Measurements from ENCODE around the gene S100A3. TPM values are rescaled to one million over a fixed set of nuclear protein-coding genes. Genes with fewer than 3 reads are reported as not detected.

The S100A3 gene
- total RNA-seq, 2 donors from 2014 or later = not detected

DNA sequence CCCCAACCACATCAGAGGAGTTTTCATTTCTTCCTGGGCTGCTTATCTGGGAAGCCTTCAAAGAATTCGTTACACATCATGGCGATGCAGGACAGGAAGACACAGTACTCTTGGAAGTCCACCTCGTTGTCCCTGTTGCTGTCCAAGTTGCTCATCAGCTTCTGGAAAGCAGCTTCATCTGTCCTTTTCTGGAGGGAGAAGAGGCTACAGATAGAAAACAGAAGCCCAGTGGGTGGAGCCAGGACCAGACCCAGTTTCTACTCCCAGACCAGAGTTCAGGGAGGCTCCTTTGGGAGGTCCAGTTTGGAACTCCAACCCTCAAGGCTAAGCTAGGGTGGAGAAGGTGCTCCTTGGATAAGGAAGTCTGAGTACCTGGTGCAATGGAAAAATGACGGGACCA lies 5.3 kb downstream of the S100A3 start:
- Mint-ChIP-seq H3K27ac (peak overlapping the region; percentile 72 to 96), H3K36me3 (peaks cover 17 to 35% of the 10 kb centered on the region in 2 donors), H3K9me3 (peaks cover 0 to 5% of the 10 kb centered on the region in 2 donors)
- ATAC-seq (no peak), DNase-seq (ENCODE audit: low spot score in 2 of 2) (no peak)

DNA sequence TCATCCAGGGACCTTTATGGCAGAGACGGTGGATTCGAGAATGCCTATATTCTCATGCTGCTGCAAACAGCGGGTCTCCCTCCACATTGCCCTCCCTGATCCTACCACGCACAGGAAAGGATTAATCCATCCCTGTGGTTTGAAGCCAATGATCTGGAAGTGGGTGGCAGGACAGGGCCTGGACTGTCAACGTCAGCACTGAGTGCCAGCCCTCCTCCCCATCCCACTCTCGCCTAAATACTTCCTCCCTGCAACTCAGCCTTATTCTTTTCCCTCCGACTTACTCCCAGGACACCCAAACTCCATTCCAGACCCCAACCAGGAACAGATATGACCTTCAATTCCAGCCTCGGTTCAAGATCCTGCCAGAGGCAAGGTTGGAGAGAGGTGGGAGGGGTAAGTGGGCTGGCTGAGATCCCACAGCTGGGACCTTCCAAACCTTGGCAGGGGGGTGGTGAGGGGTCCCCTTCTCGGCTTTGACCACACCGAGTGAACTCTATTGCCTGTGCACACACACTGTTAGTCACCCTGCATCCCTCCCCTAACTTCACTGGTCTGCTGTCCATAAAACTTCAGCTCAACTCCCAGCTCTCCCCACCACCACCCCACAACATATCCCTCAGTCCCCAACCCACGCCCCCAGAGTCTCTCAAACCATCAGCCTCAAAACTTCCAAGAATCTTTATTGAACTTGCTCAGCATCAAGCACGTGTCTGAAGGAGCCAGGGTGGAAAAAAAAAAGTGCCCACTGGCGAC lies 5.9 kb downstream of the S100A3 start:
- ATAC-seq (no peak), DNase-seq (ENCODE audit: low spot score in 2 of 2) (no peak)
- H3K36me3 Mint-ChIP-seq = peaks cover 17 to 35% of the 10 kb centered on the region in 2 donors
- H3K27ac Mint-ChIP-seq = peak overlapping the region; percentile 72 to 80
- H3K9me3 Mint-ChIP-seq = peaks cover 0 to 5% of the 10 kb centered on the region in 2 donors

- ATAC-seq = no peak
- H3K27ac Mint-ChIP-seq = peak overlapping the region; percentile 73 to 80
These were observed 7.1 kb downstream of the S100A3 start for GRCh38 chr1:153541641-153542590.

GRCh38 chr1:153540394-153541361 lies 8.4 kb downstream of the S100A3 start, which contains the start of gene S100A5:
Gene S100A5 (minus strand): TSS chr1:153540934. CDS start chr1:153540191, 743 bp downstream.
- peak in 1 of 2 donors; percentile 13 for ATAC-seq
- Mint-ChIP-seq H3K36me3 (peaks cover 17 to 31% of the 10 kb centered on the region in 2 donors), H3K9me3 (peaks cover 0 to 5% of the 10 kb centered on the region in 2 donors), H3K27ac (peak within 1 kb of the TSS; percentile 73 to 80)
- DNase-seq (ENCODE audit: low spot score in 2 of 2) = no peak

More at GRCh38 chr1:153541641-153542590, 7.1 kb downstream of the S100A3 start:
- Mint-ChIP-seq H3K9me3 (peaks cover 0 to 5% of the 10 kb centered on the region in 2 donors), H3K36me3 (peaks cover 17 to 35% of the 10 kb centered on the region in 2 donors)
- no peak for DNase-seq (ENCODE audit: low spot score in 2 of 2)

DNA sequence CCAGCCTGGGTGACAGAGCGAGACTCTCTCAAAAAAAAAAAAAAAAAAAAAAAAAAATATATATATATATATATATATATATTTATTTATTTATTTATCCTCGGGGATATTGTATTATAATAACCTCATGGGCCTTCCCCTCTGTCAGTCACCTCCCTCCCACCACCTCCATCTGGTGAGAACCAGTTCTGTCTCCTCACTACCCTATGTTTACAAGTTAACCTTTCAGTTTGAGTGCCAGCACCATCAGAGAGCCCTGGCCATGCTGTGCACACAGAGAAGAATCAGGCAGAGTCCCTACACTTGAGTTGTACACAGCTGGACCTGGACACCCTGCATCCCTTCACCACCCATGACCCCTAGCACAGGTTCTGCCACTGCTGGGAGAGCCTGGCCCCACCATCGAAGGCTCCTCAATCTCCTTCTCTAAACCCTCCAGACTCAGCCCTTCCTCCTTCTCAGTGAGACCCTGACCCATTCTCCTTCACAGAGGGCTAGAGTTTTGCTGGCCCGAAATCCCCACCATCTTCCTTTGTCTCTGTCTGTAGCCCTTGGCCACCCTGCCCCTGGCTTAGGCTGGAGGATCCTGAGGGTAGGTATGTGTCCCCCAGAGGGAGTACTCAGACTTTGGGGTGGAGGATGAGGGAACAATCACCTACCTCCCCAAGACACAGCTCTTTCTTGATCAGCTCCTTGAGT lies 9.5 kb downstream of the S100A3 start:
- no peak for DNase-seq (ENCODE audit: low spot score in 2 of 2)

DNA sequence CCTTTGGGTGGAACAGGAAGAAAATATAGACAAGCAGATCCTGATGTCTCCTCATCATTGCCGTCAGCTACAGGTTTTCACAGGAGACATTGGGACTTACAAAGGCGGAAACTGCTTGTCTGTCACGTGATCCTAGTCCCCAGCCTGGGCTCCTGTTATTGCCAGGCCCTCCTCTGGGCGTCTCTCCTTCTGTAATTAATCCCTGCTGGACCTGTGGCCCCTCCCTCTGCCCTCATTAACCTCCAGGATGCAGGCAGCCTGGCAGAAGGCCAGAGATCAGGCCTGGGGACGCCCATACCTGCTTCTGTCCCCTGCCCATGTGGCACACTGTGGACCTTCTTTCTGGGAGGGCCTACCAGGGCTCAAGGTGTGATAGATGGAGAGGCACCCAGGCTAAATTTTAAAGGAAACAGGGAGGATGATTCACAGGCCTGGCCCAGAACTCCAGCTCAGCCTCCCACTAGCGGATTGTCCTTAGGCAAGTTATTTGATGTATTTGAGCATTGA lies 10.7 kb downstream of the S100A3 start:
- DNase-seq (ENCODE audit: low spot score in 2 of 2) (no peak), ATAC-seq (no peak)
- peaks cover 12 to 29% of the 10 kb centered on the region in 2 donors for H3K36me3 Mint-ChIP-seq
- peaks cover 0 to 5% of the 10 kb centered on the region in 2 donors for H3K9me3 Mint-ChIP-seq
- H3K27ac Mint-ChIP-seq = no peak overlapping the region

More for the DNA sequence above, 9.5 kb downstream of the S100A3 start:
- Mint-ChIP-seq H3K27ac (peak overlapping the region; percentile 73 to 80), H3K36me3 (peaks cover 17 to 31% of the 10 kb centered on the region in 2 donors), H3K9me3 (peaks cover 0 to 5% of the 10 kb centered on the region in 2 donors)
- no peak for ATAC-seq

DNA sequence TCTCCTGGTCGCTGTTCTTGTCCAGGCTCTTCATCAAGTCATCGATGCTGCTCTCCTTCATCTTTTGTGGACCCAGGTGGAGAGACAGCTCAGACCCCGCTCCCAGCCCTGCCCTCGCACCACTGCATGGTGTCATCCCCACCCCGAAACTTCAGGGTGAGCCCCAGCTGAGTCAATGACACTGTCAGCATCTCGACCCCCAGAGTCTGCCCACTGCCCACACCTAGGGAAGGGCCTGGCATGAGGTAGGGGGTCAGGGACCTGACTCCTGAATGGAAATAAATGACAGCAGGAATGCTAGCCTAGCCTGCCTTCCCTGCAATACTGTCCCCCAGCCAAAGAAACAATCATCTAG lies 11.7 kb downstream of the S100A3 start:
- ATAC-seq (no peak), DNase-seq (ENCODE audit: low spot score in 2 of 2) (no peak)
- Mint-ChIP-seq H3K27ac (peak overlapping the region in 1 of 2 donors; percentile 91), H3K9me3 (peaks cover 0 to 5% of the 10 kb centered on the region in 2 donors), H3K36me3 (peaks cover 12 to 21% of the 10 kb centered on the region in 2 donors)

- peaks cover 12 to 21% of the 10 kb centered on the region in 2 donors for H3K36me3 Mint-ChIP-seq
- DNase-seq (ENCODE audit: low spot score in 2 of 2) = no peak
These were observed 12.2 kb downstream of the S100A3 start for GRCh38 chr1:153536671-153537375.

DNA sequence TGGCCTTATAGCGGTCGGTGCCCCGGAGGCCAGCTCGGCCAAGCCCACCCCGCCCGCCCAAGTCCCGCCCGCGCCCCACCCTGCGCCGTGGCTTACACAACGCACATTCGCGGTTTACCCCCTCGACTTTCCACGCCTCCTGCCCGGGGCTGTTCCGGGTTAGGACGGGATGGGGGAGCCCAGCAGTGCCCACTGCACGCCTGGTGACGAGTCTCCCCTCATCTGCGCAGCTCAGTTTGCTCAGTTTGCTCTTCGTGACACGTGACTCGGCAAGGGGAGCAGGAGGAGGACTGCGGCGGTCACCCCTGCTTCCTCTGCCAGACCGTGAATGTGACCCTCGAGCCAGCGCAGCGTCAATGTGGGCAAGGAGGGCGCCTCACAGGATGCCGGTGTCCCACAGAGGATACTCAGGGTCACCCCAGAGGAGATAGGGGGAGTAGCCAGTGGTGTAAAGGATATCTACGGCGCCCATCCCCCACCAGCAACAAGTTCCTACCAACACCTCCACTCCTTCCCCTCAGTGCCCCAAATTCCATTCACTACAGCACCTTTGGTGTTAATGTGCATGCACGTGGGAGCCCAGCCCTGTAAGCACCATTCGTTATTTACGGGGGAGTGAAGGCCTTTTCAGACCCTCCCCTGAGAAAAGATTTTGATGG lies 12.9 kb downstream of the S100A3 start:
- Mint-ChIP-seq H3K27ac (peak overlapping the region; percentile 91 to 99), H3K36me3 (peaks cover 12 to 21% of the 10 kb centered on the region in 2 donors), H3K9me3 (peaks cover 0 to 5% of the 10 kb centered on the region in 2 donors)
- peak; percentile 70 to 88 for DNase-seq (ENCODE audit: low spot score in 2 of 2)
- peak; percentile 67 to 80 for ATAC-seq

More at GRCh38 chr1:153536671-153537375, 12.2 kb downstream of the S100A3 start:
- no peak for ATAC-seq
- Mint-ChIP-seq H3K9me3 (peaks cover 0 to 5% of the 10 kb centered on the region in 2 donors), H3K27ac (peak overlapping the region; percentile 91 to 99)

DNA sequence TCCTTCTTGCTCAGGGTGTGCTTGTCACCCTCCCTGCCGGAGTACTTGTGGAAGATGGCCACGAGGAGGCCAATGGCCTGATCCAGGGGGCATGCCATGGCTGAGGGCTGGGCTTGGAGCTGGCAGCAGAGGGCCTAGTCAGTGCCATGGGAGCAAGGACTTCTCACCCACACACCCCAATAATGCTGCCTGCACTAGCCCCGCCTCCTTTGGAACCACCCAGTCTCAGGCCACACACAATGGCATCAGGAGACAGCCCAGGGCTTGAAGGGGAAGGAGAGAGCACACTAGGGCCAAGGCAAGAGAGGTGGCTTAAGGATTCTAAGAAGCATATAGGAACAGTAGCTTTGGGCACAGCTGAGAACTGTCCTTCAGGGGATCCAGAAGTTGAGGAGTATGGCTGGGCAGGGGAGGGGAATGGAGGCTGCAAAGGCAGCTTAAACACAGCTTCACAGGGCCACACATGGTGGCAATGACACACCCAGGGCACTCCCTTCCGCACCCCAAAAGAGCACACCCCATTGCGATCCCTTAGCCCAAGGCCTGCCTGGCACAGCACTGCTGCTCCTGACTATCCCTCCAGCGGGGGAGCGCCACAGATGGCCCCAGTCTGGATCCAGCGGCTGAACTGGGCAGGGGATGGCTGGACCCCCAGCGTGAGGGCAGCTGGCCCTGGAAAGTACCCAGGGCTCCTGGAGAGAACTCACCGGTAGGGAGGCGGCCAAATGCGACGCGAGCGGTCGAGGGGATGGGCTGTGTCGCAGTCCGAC lies 13.6 kb downstream of the S100A3 start, which contains the start of gene S100A6:
TSS of gene S100A6 (minus strand) at position 750 of the 770 bp plus-strand sequence. CDS start at position 98, 652 bp downstream.
- peak; percentile 45 to 57 for ATAC-seq
- Mint-ChIP-seq H3K36me3 (peaks cover 12 to 21% of the 10 kb centered on the region in 2 donors), H3K27ac (peak within 1 kb of the TSS; percentile 91 to 99), H3K9me3 (peaks cover 0 to 5% of the 10 kb centered on the region in 2 donors)
- peak; percentile 54 to 67 for DNase-seq (ENCODE audit: low spot score in 2 of 2)

- Mint-ChIP-seq H3K27ac (peak overlapping the region; percentile 91 to 93), H3K36me3 (peaks cover 12 to 21% of the 10 kb centered on the region in 2 donors), H3K9me3 (no peaks in the 10 kb centered on the region)
- DNase-seq (ENCODE audit: low spot score in 2 of 2) = no peak
- no peak for ATAC-seq
These were observed 14.2 kb downstream of the S100A3 start for GRCh38 chr1:153534925-153535241.

GRCh38 chr1:153534226-153534924 lies 14.7 kb downstream of the S100A3 start:
- DNase-seq (ENCODE audit: low spot score in 2 of 2) = no peak

DNA sequence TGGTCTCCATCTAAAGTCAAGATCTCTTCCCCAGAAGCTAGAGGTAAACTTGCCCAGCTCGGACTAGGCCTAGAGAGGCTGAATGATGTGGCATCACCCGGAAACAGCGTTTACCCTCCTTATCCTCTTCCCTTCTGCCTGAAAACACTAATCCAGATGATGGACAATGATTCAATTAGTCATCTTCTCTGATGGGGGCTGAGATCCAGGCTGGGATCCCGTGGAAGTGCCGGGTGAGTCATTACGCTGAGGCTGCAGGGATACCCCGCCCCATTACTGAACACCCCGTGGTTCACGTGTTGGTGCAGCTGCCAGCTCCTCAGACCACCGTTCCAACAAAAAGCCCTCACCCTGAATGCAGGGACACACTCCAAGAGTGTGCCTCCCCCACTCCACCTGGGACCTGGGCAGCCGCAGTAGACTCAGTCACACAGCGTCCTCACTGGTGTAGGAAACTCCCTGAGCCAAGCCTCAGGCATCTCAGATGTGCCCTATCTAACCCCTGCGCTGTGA lies 15.3 kb downstream of the S100A3 start:
- ATAC-seq = peak in 1 of 2 donors; percentile 4
- DNase-seq (ENCODE audit: low spot score in 2 of 2) = no peak
- Mint-ChIP-seq H3K9me3 (no peaks in the 10 kb centered on the region), H3K27ac (peak overlapping the region; percentile 91 to 92), H3K36me3 (peaks cover 12 to 21% of the 10 kb centered on the region in 2 donors)

More at GRCh38 chr1:153534226-153534924, 14.7 kb downstream of the S100A3 start:
- H3K9me3 Mint-ChIP-seq = no peaks in the 10 kb centered on the region
- no peak for ATAC-seq
- H3K36me3 Mint-ChIP-seq = peaks cover 12 to 21% of the 10 kb centered on the region in 2 donors
- peak overlapping the region; percentile 91 to 93 for H3K27ac Mint-ChIP-seq
